Measurements from ENCODE around the gene TXN2.
"Not testable (repeated sequence)": the region's sequence is repeated elsewhere in the genome, so short reads cannot be mapped to it uniquely, and the experiment has no call there.

TXN2 gene

GRCh38 chr22:36481393-36482168, at the start of gene TXN2:
TSS of gene TXN2 (minus strand) at chr22:36481640. CDS start at chr22:36480837, 803 bp downstream.
- no peaks in the 10 kb centered on the region for H3K27me3 ChIP-seq (ENCODE audit: control insufficient read depth in 1 of 2, insufficient read depth in 2 of 2, low read length in 2 of 2)
- H3K4me3 ChIP-seq (ENCODE audit: low read depth in 1 of 2, low read length in 2 of 2), result peak within 1 kb of the TSS; percentile 88 to 92
- H3K27ac ChIP-seq (ENCODE audit: low read depth, low read length), result peak within 1 kb of the TSS; percentile 95
- peak within 1 kb of the TSS; percentile 81 to 83 for H3K9ac ChIP-seq (ENCODE audit: low read depth in 1 of 2, low read length in 2 of 2)
- peaks cover 10 to 14% of the 10 kb centered on the region in 2 donors for H3K4me1 ChIP-seq (ENCODE audit: control insufficient read depth in 1 of 2, insufficient read depth in 2 of 2, low read length in 2 of 2)
- peaks cover 3 to 35% of the 10 kb centered on the region in 2 donors for H3K36me3 ChIP-seq (ENCODE audit: control insufficient read depth in 1 of 2, insufficient read depth in 2 of 2, low read length in 2 of 2)
- peaks cover 0 to under 1% of the 10 kb centered on the region in 2 donors for H3K9me3 ChIP-seq (ENCODE audit: control insufficient read depth in 1 of 2, low read length in 2 of 2)

GRCh38 chr22:36528795-36529751, 47.6 kb upstream of the TXN2 start, which contains the start of gene EIF3D:
TSS of gene EIF3D (minus strand) at chr22:36529166. CDS start at chr22:36526121, 3,045 bp downstream.
- H3K27me3 ChIP-seq (ENCODE audit: control insufficient read depth in 1 of 2, insufficient read depth in 2 of 2, low read length in 2 of 2), result no peaks in the 10 kb centered on the region
- no peaks in the 10 kb centered on the region for H3K9me3 ChIP-seq (ENCODE audit: control insufficient read depth in 1 of 2, low read length in 2 of 2)
- H3K4me3 ChIP-seq (ENCODE audit: low read depth in 1 of 2, low read length in 2 of 2), result peak within 1 kb of the TSS; percentile 86 to 87
- peak within 1 kb of the TSS; percentile 86 for H3K27ac ChIP-seq (ENCODE audit: low read depth, low read length)
- H3K36me3 ChIP-seq (ENCODE audit: control insufficient read depth in 1 of 2, insufficient read depth in 2 of 2, low read length in 2 of 2), result peaks cover 18 to 30% of the 10 kb centered on the region in 2 donors
- peak within 1 kb of the TSS; percentile 82 to 85 for H3K9ac ChIP-seq (ENCODE audit: low read depth in 1 of 2, low read length in 2 of 2)
- H3K4me1 ChIP-seq (ENCODE audit: control insufficient read depth in 1 of 2, insufficient read depth in 2 of 2, low read length in 2 of 2), result peaks cover 4 to 16% of the 10 kb centered on the region in 2 donors

GRCh38 chr22:36528341-36528740, 46.9 kb upstream of the TXN2 start:
- Histone ChIP-seq H3K9ac (ENCODE audit: low read depth in 1 of 2, low read length in 2 of 2) (peak overlapping the region; percentile 56 to 82), H3K9me3 (ENCODE audit: control insufficient read depth in 1 of 2, low read length in 2 of 2) (no peaks in the 10 kb centered on the region), H3K4me3 (ENCODE audit: low read depth in 1 of 2, low read length in 2 of 2) (peak overlapping the region; percentile 86 to 87), H3K4me1 (ENCODE audit: control insufficient read depth in 1 of 2, insufficient read depth in 2 of 2, low read length in 2 of 2) (peaks cover 4 to 16% of the 10 kb centered on the region in 2 donors), H3K36me3 (ENCODE audit: control insufficient read depth in 1 of 2, insufficient read depth in 2 of 2, low read length in 2 of 2) (peaks cover 26 to 37% of the 10 kb centered on the region in 2 donors), H3K27ac (ENCODE audit: low read depth, low read length) (peak overlapping the region; percentile 85), H3K27me3 (ENCODE audit: control insufficient read depth in 1 of 2, insufficient read depth in 2 of 2, low read length in 2 of 2) (no peaks in the 10 kb centered on the region)

GRCh38 chr22:36522662-36523061, 41.2 kb upstream of the TXN2 start:
- Histone ChIP-seq H3K9me3 (ENCODE audit: control insufficient read depth in 1 of 2, low read length in 2 of 2) (no peaks in the 10 kb centered on the region), H3K4me3 (ENCODE audit: low read depth in 1 of 2, low read length in 2 of 2) (no peak overlapping the region), H3K4me1 (ENCODE audit: control insufficient read depth in 1 of 2, insufficient read depth in 2 of 2, low read length in 2 of 2) (peaks cover 0 to 2% of the 10 kb centered on the region in 2 donors), H3K9ac (ENCODE audit: low read depth in 1 of 2, low read length in 2 of 2) (no peak overlapping the region), H3K36me3 (ENCODE audit: control insufficient read depth in 1 of 2, insufficient read depth in 2 of 2, low read length in 2 of 2) (peaks cover 61 to 94% of the 10 kb centered on the region in 2 donors), H3K27me3 (ENCODE audit: control insufficient read depth in 1 of 2, insufficient read depth in 2 of 2, low read length in 2 of 2) (no peaks in the 10 kb centered on the region), H3K27ac (ENCODE audit: low read depth, low read length) (no peak overlapping the region)

- H3K36me3 ChIP-seq (ENCODE audit: control insufficient read depth in 1 of 2, insufficient read depth in 2 of 2, low read length in 2 of 2), result peaks cover 71 to 99% of the 10 kb centered on the region in 2 donors
- H3K27ac ChIP-seq (ENCODE audit: low read depth, low read length), result no peak overlapping the region
- no peak overlapping the region for H3K4me3 ChIP-seq (ENCODE audit: low read depth in 1 of 2, low read length in 2 of 2)
- no peaks in the 10 kb centered on the region for H3K4me1 ChIP-seq (ENCODE audit: control insufficient read depth in 1 of 2, insufficient read depth in 2 of 2, low read length in 2 of 2)
- no peak overlapping the region for H3K9ac ChIP-seq (ENCODE audit: low read depth in 1 of 2, low read length in 2 of 2)
- H3K9me3 ChIP-seq (ENCODE audit: control insufficient read depth in 1 of 2, low read length in 2 of 2), result no peaks in the 10 kb centered on the region
- H3K27me3 ChIP-seq (ENCODE audit: control insufficient read depth in 1 of 2, insufficient read depth in 2 of 2, low read length in 2 of 2), result no peaks in the 10 kb centered on the region
These were observed 39.0 kb upstream of the TXN2 start for GRCh38 chr22:36520423-36520822.

GRCh38 chr22:36519906-36520305, 38.5 kb upstream of the TXN2 start:
- H3K4me1 ChIP-seq (ENCODE audit: control insufficient read depth in 1 of 2, insufficient read depth in 2 of 2, low read length in 2 of 2); H3K4me3 ChIP-seq (ENCODE audit: low read depth in 1 of 2, low read length in 2 of 2); H3K27ac ChIP-seq (ENCODE audit: low read depth, low read length); H3K9me3 ChIP-seq (ENCODE audit: control insufficient read depth in 1 of 2, low read length in 2 of 2); H3K27me3 ChIP-seq (ENCODE audit: control insufficient read depth in 1 of 2, insufficient read depth in 2 of 2, low read length in 2 of 2); H3K9ac ChIP-seq (ENCODE audit: low read depth in 1 of 2, low read length in 2 of 2): not testable (repeated sequence)
- peaks cover 67 to 99% of the 10 kb centered on the region in 2 donors for H3K36me3 ChIP-seq (ENCODE audit: control insufficient read depth in 1 of 2, insufficient read depth in 2 of 2, low read length in 2 of 2)

- no peak overlapping the region for H3K4me3 ChIP-seq (ENCODE audit: low read depth in 1 of 2, low read length in 2 of 2)
- no peaks in the 10 kb centered on the region for H3K9me3 ChIP-seq (ENCODE audit: control insufficient read depth in 1 of 2, low read length in 2 of 2)
- H3K27me3 ChIP-seq (ENCODE audit: control insufficient read depth in 1 of 2, insufficient read depth in 2 of 2, low read length in 2 of 2), result no peaks in the 10 kb centered on the region
- no peak overlapping the region for H3K9ac ChIP-seq (ENCODE audit: low read depth in 1 of 2, low read length in 2 of 2)
- peaks cover 68 to 94% of the 10 kb centered on the region in 2 donors for H3K36me3 ChIP-seq (ENCODE audit: control insufficient read depth in 1 of 2, insufficient read depth in 2 of 2, low read length in 2 of 2)
- no peak overlapping the region for H3K27ac ChIP-seq (ENCODE audit: low read depth, low read length)
- no peaks in the 10 kb centered on the region for H3K4me1 ChIP-seq (ENCODE audit: control insufficient read depth in 1 of 2, insufficient read depth in 2 of 2, low read length in 2 of 2)
These were observed 33.3 kb upstream of the TXN2 start for GRCh38 chr22:36514766-36515165.

- Histone ChIP-seq H3K9ac (ENCODE audit: low read depth in 1 of 2, low read length in 2 of 2) (no peak overlapping the region), H3K36me3 (ENCODE audit: control insufficient read depth in 1 of 2, insufficient read depth in 2 of 2, low read length in 2 of 2) (peaks cover 55 to 78% of the 10 kb centered on the region in 2 donors), H3K9me3 (ENCODE audit: control insufficient read depth in 1 of 2, low read length in 2 of 2) (no peaks in the 10 kb centered on the region), H3K27ac (ENCODE audit: low read depth, low read length) (no peak overlapping the region), H3K4me1 (ENCODE audit: control insufficient read depth in 1 of 2, insufficient read depth in 2 of 2, low read length in 2 of 2) (no peaks in the 10 kb centered on the region), H3K27me3 (ENCODE audit: control insufficient read depth in 1 of 2, insufficient read depth in 2 of 2, low read length in 2 of 2) (no peaks in the 10 kb centered on the region), H3K4me3 (ENCODE audit: low read depth in 1 of 2, low read length in 2 of 2) (no peak overlapping the region)
These were observed 31.6 kb upstream of the TXN2 start for GRCh38 chr22:36512991-36513390.

GRCh38 chr22:36512333-36512732, 30.9 kb upstream of the TXN2 start:
- Histone ChIP-seq H3K4me3 (ENCODE audit: low read depth in 1 of 2, low read length in 2 of 2) (no peak overlapping the region), H3K36me3 (ENCODE audit: control insufficient read depth in 1 of 2, insufficient read depth in 2 of 2, low read length in 2 of 2) (peaks cover 51 to 71% of the 10 kb centered on the region in 2 donors), H3K9ac (ENCODE audit: low read depth in 1 of 2, low read length in 2 of 2) (no peak overlapping the region), H3K4me1 (ENCODE audit: control insufficient read depth in 1 of 2, insufficient read depth in 2 of 2, low read length in 2 of 2) (peaks cover 3 to 4% of the 10 kb centered on the region in 2 donors), H3K27me3 (ENCODE audit: control insufficient read depth in 1 of 2, insufficient read depth in 2 of 2, low read length in 2 of 2) (no peaks in the 10 kb centered on the region), H3K27ac (ENCODE audit: low read depth, low read length) (no peak overlapping the region), H3K9me3 (ENCODE audit: control insufficient read depth in 1 of 2, low read length in 2 of 2) (no peaks in the 10 kb centered on the region)
